GM12864 (cell line): ENCODE data around the gene TRIM42.

Source experiments
- DNase-seq: peaks from one replicate; pipeline ENCODE4 v3.0.0-alpha.2; 2011; ENCODE audit warnings: low read depth
- H3K4me3 ChIP-seq: 2 replicates; pipeline ENCODE4 v1.5.1; 2011; ENCODE audit warnings: mild to moderate bottlenecking, low read depth, low read length, control low read depth
- TF ChIP-seq, protein P1 (sequence below): IDR thresholded peaks from 2 replicates; pipeline ENCODE4 v1.5.1; 2011; ENCODE audit warnings: low read depth, mild to moderate bottlenecking, moderate library complexity, low read length, control low read depth, inconsistent platforms; ENCODE audit errors: missing control alignments

TRIM42 gene

DNA sequence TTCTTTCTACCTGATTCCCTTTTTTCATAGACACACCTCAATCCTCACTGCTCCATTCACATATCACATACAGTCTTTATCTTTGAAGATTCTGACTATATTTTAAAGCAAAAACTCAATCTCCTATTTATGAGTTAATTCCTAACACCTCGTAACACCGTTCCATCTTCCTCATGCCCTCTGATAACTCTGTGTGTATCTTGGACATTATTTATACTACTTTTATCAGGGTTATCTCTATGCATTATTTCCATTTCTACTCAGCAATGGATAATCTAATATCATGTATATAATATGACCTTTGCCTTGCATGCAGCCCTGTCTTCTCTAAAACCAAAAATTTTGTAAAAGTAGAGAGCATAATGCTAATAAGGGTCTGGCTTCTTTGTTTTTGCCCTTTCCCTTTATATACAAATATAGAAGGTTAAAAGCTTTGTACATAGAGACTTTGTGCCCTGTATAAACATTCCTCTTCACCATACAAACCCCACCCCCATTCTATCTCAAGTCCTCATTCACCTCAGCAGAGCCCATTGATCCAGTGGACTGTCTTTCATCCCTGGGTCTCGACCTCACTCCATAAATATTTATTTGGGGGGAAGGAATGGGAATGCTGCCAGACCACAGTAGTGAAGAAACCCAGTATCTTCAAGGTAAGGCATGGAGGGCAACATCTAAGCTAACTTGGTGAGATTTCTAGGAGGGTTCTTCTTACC lies 21.8 kb downstream of the TRIM42 start:
- TF ChIP-seq, protein P1, sequence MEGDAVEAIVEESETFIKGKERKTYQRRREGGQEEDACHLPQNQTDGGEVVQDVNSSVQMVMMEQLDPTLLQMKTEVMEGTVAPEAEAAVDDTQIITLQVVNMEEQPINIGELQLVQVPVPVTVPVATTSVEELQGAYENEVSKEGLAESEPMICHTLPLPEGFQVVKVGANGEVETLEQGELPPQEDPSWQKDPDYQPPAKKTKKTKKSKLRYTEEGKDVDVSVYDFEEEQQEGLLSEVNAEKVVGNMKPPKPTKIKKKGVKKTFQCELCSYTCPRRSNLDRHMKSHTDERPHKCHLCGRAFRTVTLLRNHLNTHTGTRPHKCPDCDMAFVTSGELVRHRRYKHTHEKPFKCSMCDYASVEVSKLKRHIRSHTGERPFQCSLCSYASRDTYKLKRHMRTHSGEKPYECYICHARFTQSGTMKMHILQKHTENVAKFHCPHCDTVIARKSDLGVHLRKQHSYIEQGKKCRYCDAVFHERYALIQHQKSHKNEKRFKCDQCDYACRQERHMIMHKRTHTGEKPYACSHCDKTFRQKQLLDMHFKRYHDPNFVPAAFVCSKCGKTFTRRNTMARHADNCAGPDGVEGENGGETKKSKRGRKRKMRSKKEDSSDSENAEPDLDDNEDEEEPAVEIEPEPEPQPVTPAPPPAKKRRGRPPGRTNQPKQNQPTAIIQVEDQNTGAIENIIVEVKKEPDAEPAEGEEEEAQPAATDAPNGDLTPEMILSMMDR: no peak
- no peak overlapping the region for H3K4me3 ChIP-seq
- no peak for DNase-seq

DNA sequence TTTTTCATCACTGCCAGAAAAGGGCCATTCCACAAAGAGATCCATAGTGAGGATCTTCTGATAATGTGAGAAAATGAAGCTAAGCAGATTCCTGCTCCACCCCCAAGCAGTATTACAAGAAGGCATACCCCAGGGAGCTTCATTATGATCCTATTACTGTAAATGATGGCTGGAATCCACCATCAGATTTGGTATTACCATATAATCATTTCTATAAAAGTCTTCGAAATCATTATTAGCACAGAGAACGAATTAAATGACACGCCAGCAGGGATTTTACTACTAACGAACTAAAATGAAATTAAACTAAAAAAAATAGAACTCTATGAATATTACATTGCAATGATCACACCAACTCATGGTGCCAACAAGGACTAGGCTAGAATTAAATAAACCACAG lies 24.4 kb downstream of the TRIM42 start:
- TF ChIP-seq, protein P1: no peak
- no peak for DNase-seq
- H3K4me3 ChIP-seq: no peak overlapping the region

DNA sequence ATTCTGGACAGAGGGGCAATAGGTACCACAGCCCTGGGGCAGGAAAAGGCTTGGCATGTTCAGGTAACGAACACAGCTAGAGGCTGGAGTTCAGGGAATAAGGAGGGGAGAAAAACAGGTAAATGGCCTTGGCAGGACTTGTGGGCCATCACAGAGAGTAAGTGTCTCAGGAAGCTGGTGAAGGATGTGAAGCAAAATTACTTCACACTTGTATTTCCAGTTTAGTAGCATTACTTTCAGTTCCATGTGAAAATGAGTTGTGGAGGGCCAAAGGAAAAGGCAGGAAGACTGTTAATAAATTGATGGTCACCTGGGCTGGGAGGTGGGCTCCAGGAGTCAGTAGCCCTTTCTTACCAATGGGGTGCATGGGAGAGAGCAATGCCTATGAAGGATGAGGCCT lies 25.6 kb downstream of the TRIM42 start:
- DNase-seq: no peak
- no peak overlapping the region for H3K4me3 ChIP-seq
- TF ChIP-seq, protein P1: no peak

DNA sequence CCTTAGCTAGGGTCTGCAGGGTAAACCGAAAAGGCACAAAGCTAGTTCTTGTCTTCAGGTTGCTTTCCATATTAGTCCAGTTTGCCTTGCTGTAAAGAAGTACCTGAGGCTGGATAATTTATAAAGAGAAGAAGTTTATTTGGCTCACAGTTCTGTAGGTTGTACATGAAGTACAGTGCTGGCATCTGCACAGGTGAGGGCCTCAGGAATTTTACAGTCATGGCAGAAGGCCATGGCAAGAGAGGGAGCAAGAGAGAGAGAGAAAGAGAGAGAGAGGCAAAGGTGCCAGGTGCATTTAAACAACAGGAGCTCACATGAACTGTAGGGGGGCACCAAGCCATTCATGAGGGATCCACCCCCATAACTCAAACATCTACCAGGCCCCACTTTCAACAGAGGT lies 26.9 kb downstream of the TRIM42 start:
- DNase-seq: no peak
- no peak overlapping the region for H3K4me3 ChIP-seq
- TF ChIP-seq, protein P1: no peak

DNA sequence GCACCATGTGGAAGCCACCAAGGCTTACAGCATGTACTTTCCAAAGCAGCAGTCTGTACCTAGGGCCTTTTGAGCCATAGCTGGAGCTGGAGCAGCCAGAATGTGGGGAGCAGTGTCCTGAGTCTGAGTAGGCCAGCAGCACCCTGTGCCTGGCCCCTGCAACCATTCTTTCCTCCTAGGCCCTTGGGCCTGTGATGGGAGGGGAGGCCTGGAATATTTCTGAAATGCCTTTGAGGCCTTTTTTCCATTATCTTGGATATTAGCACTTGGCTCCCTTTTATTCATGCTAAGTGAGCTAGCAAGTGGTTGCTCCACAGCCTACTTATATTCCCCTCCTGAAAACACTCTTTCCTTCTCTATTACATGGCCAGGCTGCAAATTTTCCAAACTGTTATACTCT lies 28.1 kb downstream of the TRIM42 start:
- no peak for DNase-seq
- H3K4me3 ChIP-seq: no peak overlapping the region
- TF ChIP-seq, protein P1: no peak

DNA sequence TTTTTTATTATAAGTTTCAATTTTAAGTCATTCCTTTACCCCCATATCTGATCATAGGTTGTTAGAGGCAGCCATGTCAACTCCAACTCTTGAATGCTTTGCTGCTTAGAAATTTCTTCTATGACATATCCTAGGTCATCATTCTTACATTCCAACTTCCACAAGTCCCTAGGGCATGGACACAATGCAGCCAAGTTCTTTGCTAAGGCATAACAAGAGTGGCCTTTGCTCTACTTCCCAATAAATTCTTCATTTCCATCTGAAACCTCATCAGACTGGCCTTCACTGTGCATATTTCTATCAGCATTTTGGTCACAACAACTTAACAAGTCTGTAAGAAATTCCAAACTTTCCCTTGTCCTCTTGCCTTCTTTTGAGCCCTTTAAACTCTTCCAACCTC lies 28.5 kb downstream of the TRIM42 start:
- no peak for DNase-seq
- TF ChIP-seq, protein P1: no peak
- no peak overlapping the region for H3K4me3 ChIP-seq

DNA sequence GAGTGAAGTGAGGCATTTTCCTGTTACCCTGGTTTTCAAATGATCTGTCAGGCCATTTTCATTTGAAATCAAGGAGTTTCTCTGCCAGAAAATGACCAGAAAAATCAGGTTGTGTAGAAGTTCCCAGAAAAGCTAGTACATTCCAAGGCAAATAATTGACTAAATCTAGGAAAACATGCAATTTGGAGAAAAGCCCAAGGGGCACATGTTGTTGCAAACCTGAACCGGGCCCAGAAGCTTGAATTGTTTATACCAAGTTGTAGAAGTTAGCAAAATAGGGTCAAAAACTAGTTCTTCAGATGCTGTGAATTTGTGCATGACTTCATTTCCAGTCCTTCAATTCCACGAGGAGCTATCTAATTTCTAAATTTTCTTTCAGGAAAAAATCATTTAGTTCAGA lies 31.0 kb downstream of the TRIM42 start:
- DNase-seq: no peak
- TF ChIP-seq, protein P1: no peak
- H3K4me3 ChIP-seq: no peak overlapping the region
